T-helper 17 cell (primary cell): ENCODE results near the gene UBA52. TPM values are rescaled to one million over a fixed set of nuclear protein-coding genes. Genes with fewer than 3 reads are reported as not detected.

Source experiments
- ATAC-seq: fragments of 150-1000 bp; cut with Tn5 transposase; 2 replicates; pipeline ENCODE4 v1.10.0; 2021; ENCODE audit warnings: mild to moderate bottlenecking, moderate library complexity
- DNase-seq, 3 donors: peaks; one replicate each; pipeline versions ENCODE4 v3.0.0 to v3.0.0-alpha.2; 2020 to 2021
- H3K9me3 ChIP-seq: one replicate; pipeline ENCODE4 v1.7.0; 2013; ENCODE audit warnings: low read length, mild to moderate bottlenecking; ENCODE audit not compliant: control insufficient read depth, poor library complexity, severe bottlenecking
- H3K27ac Mint-ChIP-seq: one replicate; pipeline ENCODE4 v1.8.0; 2022; ENCODE audit warnings: mild to moderate bottlenecking, moderate library complexity, mixed read lengths
- H3K27me3 Mint-ChIP-seq: one replicate; pipeline ENCODE4 v1.8.0; 2022; ENCODE audit warnings: mixed read lengths
- H3K36me3 Mint-ChIP-seq: one replicate; pipeline ENCODE4 v1.8.0; 2022; ENCODE audit warnings: low read depth, mixed read lengths
- H3K4me1 Mint-ChIP-seq: one replicate; pipeline ENCODE4 v1.8.0; 2022; ENCODE audit warnings: mild to moderate bottlenecking, mixed read lengths
- H3K4me3 Mint-ChIP-seq: one replicate; pipeline ENCODE4 v1.8.0; 2022; ENCODE audit warnings: mild to moderate bottlenecking, moderate library complexity, mixed read lengths
- total RNA-seq, 4 donors: library from RNA in 2 of 4; stranded (reverse) in 2 of 4; gene quantifications; one replicate each; pipeline ENCODE4 v1.2.3 and lab custom pipeline; 2022 to 2026

UBA52 gene
- total RNA-seq, 2 donors from 2014 or later = 1,880 to 1,939 TPM

DNA sequence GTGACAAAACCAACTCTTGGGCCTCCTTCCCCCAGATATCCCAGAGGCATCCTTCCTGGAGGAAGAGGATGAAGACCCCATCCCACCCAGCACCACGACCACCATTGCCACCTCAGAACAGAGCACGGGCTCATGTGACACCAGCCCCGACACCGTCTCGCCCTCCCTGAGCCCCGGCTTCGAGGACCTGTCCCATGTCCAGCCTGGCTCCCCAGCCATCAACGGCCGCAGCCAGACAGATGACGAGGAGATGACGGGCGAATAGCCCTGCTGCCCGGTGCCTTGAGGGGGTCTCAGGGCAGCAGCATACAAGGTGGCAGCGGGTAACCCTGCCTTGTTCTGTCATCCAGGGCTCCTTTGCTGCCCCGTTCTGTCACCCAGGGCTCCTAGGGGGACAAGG lies 3.3 kb upstream of the UBA52 start:
- Mint-ChIP-seq H3K4me1 (peaks cover 17% of the 10 kb centered on the region), H3K4me3 (no peak overlapping the region), H3K36me3 (peaks cover 3% of the 10 kb centered on the region), H3K27ac (no peak overlapping the region), H3K27me3 (no peaks in the 10 kb centered on the region)
- DNase-seq (no peak), ATAC-seq (no peak)
- no peaks in the 10 kb centered on the region for H3K9me3 ChIP-seq

DNA sequence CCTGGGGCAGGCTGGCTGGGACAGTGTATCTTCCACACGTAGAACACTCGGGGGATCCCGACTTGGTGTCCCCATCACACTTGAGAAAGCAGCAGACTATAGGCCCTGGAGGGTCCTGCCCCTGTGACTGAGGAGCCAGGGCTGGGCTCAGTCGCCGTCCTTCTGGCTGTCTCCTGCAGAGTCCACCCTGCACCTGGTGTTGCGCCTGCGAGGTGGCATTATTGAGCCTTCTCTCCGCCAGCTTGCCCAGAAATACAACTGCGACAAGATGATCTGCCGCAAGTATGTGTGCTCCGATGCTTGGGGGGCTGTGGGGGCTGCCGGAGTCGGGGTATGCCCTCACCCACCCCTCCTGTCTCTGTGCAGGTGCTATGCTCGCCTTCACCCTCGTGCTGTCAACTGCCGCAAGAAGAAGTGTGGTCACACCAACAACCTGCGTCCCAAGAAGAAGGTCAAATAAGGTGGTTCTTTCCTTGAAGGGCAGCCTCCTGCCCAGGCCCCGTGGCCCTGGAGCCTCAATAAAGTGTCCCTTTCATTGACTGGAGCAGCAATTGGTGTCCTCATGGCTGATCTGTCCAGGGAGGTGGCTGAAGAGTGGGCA lies 3.1 kb downstream of the UBA52 start:
- H3K9me3 ChIP-seq = no peaks in the 10 kb centered on the region
- Mint-ChIP-seq H3K36me3 (peaks cover 3% of the 10 kb centered on the region), H3K27ac (no peak overlapping the region), H3K4me3 (peak overlapping the region; percentile 60), H3K27me3 (no peaks in the 10 kb centered on the region), H3K4me1 (peaks cover 20% of the 10 kb centered on the region)
- DNase-seq (no peak), ATAC-seq (no peak)

GRCh38 chr19:18576383-18576782 lies 4.7 kb downstream of the UBA52 start:
- no peak for ATAC-seq
- Mint-ChIP-seq H3K36me3 (peaks cover 3% of the 10 kb centered on the region), H3K27me3 (no peaks in the 10 kb centered on the region), H3K27ac (no peak overlapping the region), H3K4me3 (no peak overlapping the region), H3K4me1 (peaks cover 18% of the 10 kb centered on the region)
- no peaks in the 10 kb centered on the region for H3K9me3 ChIP-seq
- DNase-seq = no peak

DNA sequence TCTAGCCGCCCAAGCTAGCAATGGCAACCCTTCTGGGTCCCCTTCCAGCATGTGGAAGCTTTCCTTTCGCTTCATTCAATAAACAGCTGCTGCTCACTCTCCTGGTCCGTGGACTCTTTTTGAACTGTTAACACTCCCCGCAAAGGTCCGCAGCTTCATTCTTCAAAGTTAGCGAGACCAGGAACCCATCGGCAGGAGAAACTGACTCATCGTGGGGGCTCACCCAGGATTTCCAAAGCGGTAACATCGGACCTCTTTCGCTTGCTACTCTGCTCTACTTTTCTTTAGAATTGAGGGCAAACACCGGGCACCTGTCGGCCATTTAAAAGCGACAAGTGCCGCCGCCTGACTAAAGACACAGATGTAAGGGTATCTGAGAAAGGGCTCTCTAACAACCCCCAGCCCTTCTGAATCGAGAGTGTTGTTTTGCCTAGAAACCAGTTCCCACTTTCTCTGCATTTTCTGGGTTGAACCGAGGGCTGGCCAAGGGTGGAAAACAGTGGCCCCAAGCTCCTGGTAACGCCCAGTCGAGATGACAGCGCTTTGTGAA lies 5.8 kb downstream of the UBA52 start:
- Mint-ChIP-seq H3K27ac (no peak overlapping the region), H3K36me3 (peaks cover 3% of the 10 kb centered on the region), H3K27me3 (no peaks in the 10 kb centered on the region), H3K4me1 (peaks cover 11% of the 10 kb centered on the region), H3K4me3 (no peak overlapping the region)
- ATAC-seq (no peak), DNase-seq (no peak)
- H3K9me3 ChIP-seq = no peaks in the 10 kb centered on the region

DNA sequence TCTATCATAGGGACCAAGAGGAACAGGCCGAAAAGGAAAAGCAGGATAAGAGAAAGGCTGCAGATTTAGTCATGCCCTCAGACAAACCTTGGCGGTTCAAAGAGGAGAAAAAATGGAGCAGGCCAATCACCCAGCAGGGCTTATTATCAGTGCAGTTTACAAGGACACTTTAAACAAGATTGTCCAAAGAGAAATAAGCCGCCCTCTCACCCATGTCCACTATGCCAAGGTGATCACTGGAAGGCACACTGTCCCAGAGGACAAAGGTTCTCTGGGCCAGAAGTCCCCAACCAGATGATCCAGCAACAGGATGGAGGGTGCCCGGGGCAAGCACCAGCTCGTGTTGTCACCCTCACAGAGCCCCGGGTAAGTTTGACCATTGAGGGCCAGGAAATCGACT lies 8.7 kb downstream of the UBA52 start:
- Mint-ChIP-seq H3K4me3 (no peak overlapping the region), H3K27me3 (no peaks in the 10 kb centered on the region), H3K36me3 (no peaks in the 10 kb centered on the region), H3K27ac (no peak overlapping the region), H3K4me1 (peaks cover 1% of the 10 kb centered on the region)
- DNase-seq (no peak), ATAC-seq (no peak)
- H3K9me3 ChIP-seq = no peaks in the 10 kb centered on the region

DNA sequence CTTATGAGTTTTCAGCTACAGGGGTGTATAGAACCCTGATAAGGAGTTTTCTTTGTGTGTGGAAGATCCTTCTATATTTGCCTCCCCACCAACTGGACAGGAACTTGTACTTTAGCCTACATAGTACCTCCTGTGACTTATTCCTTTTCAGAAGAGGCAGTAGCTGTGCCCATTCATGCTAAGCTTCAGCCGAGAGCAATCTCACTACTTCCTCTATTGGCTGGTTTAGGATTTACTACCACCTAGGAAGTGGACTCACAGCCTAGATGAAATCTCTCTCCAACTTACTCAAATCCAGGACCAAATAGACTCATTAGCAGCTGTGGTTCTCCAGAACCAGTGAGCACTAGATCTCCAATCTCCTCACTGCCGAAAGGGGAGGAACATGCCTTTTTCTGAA lies 14.6 kb downstream of the UBA52 start:
- Mint-ChIP-seq H3K27ac (no peak overlapping the region), H3K4me3 (no peak overlapping the region), H3K36me3 (no peaks in the 10 kb centered on the region), H3K27me3 (no peaks in the 10 kb centered on the region), H3K4me1 (peaks cover 27% of the 10 kb centered on the region)
- H3K9me3 ChIP-seq = no peaks in the 10 kb centered on the region
- ATAC-seq = no peak
- no peak for DNase-seq

DNA sequence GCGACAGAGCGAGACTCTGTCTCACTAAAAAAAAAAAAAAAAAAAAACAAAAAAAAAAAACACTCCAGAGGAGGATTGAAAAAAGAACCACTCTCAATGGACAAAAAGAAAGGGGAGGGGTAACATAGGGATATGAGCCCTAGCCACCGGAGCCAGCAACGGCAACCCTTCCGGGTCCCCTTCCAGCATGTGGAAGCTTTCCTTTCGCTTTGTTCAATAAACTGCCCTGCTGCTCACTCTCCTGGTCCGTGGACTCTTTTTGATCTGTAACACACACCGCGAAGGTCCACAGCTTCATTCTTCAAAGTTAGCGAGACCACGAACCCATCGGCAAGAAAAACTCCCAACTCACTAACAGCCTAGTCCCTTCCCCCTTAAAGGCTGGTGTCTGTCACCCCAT lies 15.9 kb downstream of the UBA52 start:
- Mint-ChIP-seq H3K27me3 (no peaks in the 10 kb centered on the region), H3K36me3 (no peaks in the 10 kb centered on the region), H3K4me1 (peaks cover 27% of the 10 kb centered on the region), H3K27ac (peak overlapping the region; percentile 89), H3K4me3 (no peak overlapping the region)
- ATAC-seq (no peak), DNase-seq (no peak)
- H3K9me3 ChIP-seq = no peaks in the 10 kb centered on the region

GRCh38 chr19:18587962-18588610 lies 16.4 kb downstream of the UBA52 start:
- Mint-ChIP-seq H3K27me3 (no peaks in the 10 kb centered on the region), H3K4me3 (peak overlapping the region; percentile 89), H3K4me1 (peaks cover 27% of the 10 kb centered on the region), H3K27ac (peak overlapping the region; percentile 89), H3K36me3 (no peaks in the 10 kb centered on the region)
- DNase-seq (no peak), ATAC-seq (peak; percentile 5)
- no peaks in the 10 kb centered on the region for H3K9me3 ChIP-seq

GRCh38 chr19:18588611-18589379 lies 17.1 kb downstream of the UBA52 start, which contains the start of gene REX1BD:
REX1BD (plus strand) TSS chr19:18588798; CDS start chr19:18588802, 4 bp downstream.
- no peaks in the 10 kb centered on the region for H3K27me3 Mint-ChIP-seq
- no peaks in the 10 kb centered on the region for H3K9me3 ChIP-seq
- peak within 1 kb of the TSS; percentile 89 for H3K4me3 Mint-ChIP-seq
- peaks cover 27% of the 10 kb centered on the region for H3K4me1 Mint-ChIP-seq
- H3K27ac Mint-ChIP-seq = peak within 1 kb of the TSS; percentile 89
- no peaks in the 10 kb centered on the region for H3K36me3 Mint-ChIP-seq
- ATAC-seq (peak; percentile 82), DNase-seq (peak; percentile 73 to 84 (median 79))

DNA sequence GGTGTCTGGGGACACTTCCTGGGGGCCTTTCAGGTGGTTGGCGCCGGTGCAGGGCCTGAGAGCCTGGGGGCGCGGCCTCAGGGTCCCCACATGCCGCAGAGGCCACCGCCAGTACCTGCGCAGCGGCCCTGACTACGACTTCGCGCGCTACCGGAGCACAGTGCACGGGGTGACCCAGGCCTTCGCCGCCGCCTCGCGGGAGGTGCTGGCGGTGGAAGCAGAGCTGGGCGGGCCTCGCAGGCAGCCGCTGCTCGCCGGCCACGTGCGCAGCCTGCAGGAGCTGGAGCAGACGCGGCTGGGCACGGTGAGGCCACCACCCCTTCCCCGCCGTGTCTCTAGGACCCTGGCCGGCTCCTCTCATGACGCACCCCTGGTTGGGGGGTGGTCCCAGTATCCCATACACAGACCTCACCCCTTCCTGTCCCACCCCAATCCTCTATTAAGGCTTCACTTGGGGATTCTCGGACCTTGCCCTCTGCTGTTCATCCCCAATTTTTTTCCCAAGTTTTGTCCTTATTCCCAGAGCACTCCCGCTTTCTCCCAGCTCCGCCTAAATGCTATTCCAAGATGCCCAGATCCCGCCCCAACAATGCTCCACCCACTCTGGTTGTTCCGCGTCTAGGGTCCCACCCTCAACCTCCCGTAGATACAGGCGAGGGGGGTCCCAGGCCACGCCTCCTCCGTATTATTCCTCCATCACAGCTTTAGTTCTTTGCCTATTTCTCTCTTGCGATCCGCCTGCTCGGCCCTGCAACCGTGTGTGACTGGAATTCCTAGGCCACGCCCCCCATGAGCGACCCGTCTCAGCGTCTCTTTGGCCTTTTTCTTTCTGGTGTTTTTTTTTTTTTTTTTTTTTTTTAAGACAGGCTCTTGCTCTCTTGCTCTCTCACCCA lies 18.0 kb downstream of the UBA52 start:
- no peaks in the 10 kb centered on the region for H3K9me3 ChIP-seq
- H3K36me3 Mint-ChIP-seq = no peaks in the 10 kb centered on the region
- ATAC-seq (peak; percentile 68), DNase-seq (peak; percentile 61 to 72 (median 67))
- peak overlapping the region; percentile 89 for H3K4me3 Mint-ChIP-seq
- H3K27me3 Mint-ChIP-seq = no peaks in the 10 kb centered on the region
- H3K4me1 Mint-ChIP-seq = peaks cover 29% of the 10 kb centered on the region
- H3K27ac Mint-ChIP-seq = peak overlapping the region; percentile 76

- peak overlapping the region; percentile 89 for H3K4me3 Mint-ChIP-seq
- no peaks in the 10 kb centered on the region for H3K9me3 ChIP-seq
- H3K36me3 Mint-ChIP-seq = no peaks in the 10 kb centered on the region
- peak overlapping the region; percentile 84 for H3K27ac Mint-ChIP-seq
- ATAC-seq = no peak
- H3K4me1 Mint-ChIP-seq = peaks cover 28% of the 10 kb centered on the region
- H3K27me3 Mint-ChIP-seq = no peaks in the 10 kb centered on the region
- no peak for DNase-seq
These were observed 18.9 kb downstream of the UBA52 start for GRCh38 chr19:18590273-18591272.
